Dermis microvascular lymphatic vessel endothelial cell (primary cell): ENCODE results near the gene HES2. TPM values are rescaled to one million over a fixed set of nuclear protein-coding genes. Genes with fewer than 3 reads are reported as not detected.
"Not testable (repeated sequence)": the region's sequence is repeated elsewhere in the genome, so short reads cannot be mapped to it uniquely, and the experiment has no call there.

Experiments
- DNase-seq, 2 donors: peaks; one replicate each; pipeline versions ENCODE4 v3.0.0 to v3.0.0-alpha.2; 2010; ENCODE audit warnings: low read depth in 2 of 2
- total RNA-seq: library from RNA; depleted of rRNA; stranded (reverse); fragments of >200 nt; gene quantifications from 2 replicates; pipeline ENCODE4 v1.2.1, GENCODE V29; 2014

HES2 gene
- total RNA-seq, 1 donor from 2014 or later = 17.6 TPM

DNA sequence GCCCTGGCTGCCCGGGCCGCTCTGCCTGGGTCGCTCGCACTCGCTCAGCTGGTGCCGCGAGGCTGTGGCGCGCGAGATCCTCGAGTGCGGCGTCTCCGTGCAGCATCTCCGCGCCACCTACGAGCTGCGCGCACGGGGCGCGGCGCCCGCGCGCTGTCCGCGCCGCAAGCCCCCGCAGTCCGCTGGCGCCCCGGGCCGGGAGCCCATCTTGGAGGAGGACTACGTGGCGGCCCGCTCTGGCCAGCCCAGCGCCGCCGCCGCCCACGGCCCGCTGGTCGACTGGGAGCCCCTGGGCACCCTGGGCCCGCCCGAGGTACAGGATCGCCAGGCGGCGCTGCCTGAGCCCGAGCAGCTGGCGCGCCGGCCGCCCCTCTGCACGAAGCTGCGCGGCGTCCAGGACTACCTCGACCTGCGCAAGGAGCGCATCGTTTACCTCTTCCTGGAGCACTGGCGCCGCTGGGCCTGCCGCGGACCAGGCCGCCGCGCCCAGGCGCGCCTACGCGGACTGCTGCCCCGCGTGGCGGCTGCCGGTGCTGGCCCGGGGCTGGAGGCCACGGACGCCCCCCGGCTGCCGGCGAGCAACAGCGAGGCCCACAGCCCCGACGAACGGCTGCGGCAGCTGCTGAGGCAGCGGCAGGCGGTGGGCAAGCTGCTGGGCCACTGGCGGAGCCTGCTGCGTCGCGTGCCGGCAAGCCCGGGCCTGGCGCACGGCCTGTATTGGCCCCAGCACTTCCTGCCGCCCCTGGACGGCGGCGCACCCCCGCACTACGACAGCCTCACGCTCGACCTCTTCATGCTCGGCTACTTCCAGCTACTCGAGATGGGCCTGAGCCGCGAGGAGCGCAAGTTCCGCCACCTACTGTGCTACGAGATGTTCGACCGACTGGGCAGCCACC lies 35.4 kb upstream of the HES2 start:
- DNase-seq = peak in 1 of 2 donors; percentile 36

DNA sequence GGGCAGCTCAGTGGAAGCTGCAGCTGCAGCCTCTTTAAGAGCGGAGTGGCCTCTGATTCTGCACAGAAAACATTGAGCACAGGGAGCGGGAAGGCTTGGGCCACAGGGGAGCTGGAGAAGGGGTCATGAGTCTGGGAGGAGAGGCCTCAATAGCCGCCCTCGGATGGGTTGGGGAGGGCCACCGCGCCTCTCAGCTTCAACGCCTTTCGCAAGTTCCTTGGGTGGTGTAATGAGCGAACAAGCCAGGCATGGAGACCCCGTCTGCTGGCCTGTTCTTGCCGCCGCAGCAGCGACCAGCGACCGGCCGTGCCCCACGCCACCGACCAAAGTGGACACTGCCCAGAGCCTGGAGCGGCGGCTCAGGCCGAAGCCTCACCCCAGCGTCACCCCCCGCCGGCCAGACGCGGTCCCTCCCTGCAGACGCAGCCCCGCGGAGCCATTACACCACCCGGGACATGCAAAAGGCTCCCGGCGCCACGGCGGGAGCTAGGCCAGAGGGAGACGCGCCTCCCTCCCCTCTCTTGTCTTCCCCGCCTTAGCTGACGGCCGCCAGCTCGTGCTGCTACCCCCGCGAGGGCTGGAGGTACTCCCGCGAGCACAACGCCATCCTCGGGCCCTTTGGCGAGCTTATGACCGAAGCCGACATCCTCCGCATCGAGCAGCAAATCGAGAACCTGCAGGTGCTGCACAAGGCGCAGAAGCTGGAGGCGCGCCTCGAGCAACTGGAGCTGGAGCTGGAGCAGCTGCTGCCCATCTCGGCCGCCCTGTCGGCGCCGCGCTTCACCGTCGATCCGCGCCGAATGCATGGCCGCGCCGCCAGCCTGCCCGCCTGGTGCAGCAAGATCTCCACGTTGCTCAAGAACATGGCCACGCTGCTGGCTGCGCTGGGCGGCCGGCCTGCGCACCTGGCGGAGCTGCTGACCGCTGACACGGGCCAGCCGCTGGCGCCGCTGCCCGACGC lies 34.5 kb upstream of the HES2 start:
- not testable (repeated sequence) for DNase-seq

DNA sequence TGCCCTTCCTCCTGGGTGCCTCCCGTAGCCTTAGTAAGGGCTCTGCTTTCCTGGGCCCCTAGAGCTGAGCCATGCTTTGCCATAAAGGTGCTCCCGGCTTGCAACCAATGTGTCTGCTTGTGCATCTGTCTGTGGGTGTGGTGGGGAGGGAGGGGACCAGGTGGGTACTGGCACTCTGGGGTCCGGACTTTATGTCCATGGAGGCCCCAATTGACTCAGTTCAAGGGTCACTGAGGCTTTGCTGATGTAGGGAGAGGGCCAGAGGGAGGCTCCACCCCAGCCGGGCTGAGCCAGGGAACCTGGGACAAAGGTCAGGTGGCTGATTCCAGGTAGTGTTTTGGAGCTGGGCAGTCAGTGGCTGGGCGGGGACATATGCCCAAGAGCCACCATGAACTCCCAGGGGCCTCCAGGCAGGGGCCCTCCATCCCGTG lies 31.2 kb upstream of the HES2 start:
- DNase-seq = no peak

DNA sequence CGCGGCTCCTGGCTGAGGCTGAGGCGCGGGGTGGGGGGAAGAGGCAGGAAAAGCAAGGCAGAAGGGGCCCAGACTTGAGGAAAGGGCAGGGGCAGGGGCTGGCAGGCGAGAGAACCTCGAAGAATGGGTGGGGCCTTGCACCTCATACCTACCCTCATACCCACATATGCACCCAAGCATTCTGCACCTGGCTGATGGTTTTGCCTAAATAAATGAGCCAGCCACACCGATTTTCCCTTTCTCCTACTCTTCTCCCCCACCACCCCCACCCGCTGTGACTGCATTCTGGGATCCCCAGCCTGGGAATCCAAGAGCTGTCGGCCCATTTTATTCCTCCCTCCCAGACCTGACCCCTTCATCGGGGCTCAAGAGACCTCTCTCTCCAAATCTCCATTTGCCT lies 30.8 kb upstream of the HES2 start:
- not testable (repeated sequence) for DNase-seq

DNA sequence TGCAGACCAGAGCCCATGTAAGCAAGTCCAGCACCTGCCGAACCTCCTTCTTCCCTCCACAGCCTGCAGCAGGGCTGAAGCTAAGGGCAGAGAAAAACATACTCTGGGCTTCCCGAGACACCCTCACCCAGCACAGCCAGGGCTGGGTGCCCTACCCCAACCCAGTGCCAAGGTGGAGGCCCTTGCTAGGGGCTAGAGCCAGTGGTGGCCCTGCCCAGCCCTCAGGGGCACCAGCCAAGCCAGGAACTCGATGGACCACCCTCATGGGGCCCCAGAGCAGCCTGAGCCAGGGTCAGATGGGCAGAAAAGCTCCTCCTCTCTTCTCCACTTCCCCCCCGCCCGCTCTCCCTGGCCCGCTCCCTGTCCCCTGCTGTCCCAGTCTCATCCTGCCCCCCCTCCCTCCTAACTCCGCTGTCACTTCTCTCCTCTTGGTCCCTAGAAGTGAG lies 30.3 kb upstream of the HES2 start:
- no peak for DNase-seq

DNA sequence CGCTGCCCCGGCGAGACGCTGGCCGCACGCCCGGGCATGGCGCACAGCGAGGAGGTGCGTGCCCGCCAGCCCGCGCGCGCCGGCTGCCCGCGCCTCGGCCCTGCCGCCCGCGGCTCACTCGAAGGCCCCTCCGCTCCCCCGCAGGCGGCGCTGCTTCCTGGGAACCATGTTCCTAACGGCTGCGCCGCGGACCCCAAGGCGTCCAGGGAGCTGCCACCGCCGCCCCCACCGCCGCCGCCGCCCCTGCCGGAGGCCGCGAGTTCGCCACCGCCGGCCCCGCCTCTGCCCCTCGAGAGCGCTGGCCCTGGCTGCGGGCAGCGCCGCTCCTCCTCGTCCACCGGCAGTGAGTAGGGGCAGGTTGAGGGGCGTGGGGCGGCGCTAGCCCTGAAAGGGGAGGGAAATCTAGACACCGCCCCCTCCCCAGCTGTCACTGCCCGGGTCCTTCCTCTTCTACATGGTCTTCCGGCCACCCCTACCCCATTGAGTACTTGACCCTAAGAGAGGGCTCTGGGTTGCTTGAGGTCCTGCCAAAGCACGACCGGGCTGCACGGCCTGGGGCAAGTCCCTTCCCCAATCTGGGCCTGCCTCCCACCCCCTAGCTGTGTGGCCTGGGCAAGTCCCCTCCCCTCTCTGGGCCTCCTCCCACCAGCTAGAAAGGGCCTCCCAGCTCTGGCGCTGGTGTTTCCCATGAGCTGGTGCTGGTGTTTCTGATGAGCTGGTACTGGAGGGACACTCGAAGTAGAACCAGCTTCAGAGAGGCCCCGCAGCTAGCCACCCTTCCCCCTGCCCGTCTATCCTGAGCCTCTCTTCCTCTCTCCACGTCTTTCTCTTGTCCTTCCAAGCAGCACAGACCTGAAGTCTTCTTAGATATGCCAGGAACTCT lies 29.3 kb upstream of the HES2 start:
- peak in 1 of 2 donors; percentile 28 for DNase-seq

DNA sequence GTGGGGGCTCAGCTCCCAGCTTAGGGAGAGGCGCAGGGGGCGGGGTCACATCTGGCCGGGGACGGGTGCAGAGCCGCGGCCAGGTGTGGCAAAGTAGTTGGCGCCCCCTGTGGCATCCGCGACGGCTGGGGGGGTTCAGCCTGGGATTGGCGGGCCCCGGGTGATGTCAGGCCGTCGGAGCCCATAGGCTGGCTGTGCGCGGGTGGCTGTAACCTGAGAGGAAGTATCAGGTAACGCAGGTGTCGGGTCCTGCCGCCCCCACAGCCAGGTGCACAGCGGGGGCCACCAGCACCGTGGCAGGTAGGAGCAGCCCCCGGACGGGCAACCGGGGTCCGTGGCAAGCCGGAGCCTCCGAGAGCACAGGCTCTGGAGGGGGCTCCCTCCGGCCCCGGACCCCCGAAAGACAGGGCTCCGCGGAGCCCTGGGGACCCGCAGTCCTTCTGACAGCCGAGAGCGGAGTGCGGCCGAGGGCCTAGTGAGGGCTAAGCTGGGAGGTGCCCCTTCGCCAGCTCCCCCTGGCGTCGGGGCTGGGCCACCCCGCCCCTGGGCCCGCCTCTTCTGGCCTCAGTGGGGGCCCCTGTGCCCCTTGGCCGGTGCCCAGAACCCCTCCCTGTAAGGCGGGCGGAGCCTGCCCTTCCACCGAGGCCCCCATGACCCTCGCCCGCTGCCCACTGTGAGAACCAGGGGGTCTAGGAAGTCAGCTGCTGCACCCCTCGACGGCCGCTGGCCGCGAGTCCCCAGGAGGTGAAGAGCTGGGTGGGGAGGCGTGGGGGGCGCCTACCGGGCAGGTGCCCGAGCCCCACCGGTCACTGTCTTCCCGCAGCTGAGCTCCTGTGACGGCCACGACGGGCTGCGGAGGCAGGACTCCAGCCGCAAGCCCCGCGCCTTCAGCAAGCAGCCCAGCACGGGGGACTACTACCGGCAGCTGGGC lies 28.4 kb upstream of the HES2 start:
- DNase-seq = no peak

DNA sequence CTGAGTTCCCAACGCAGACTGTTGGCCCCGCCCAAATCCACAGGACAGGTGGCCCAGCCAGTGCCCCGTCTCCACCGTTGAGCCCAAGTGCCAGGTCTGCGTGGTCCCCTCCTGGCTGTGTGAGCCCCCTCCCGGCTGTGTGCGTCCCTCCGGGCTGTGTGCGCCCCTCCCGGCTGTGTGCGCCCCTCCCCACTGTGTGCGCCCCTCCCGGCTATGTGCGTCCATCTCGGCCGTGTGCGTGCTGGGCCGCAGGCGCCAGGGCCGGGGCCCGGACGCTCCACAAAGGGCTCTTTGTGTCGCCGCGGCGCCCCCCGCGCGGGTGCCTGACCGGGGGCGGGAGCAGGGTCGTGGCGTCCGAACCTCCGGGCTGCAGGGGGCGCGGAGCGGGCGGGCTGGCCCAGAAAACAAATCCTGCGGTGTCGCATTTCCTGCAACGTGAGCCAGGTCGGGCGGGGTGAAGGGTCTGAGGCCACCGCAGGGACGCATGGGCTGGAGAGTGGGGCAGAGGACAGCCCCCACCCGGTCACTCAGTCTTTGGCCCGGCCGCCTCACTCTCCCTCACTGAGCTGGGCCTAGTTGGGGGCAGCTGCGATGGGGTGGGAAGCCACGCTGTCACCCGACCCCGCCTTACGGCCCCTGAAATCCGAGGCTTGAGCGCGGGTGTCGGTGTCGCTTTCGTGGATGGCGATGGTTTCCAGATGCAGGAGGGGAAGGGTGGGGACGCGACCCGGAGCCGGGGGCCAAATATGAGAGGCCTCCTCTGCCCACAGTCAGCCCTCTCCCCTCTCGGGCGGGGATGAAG lies 27.5 kb upstream of the HES2 start:
- DNase-seq = no peak

DNA sequence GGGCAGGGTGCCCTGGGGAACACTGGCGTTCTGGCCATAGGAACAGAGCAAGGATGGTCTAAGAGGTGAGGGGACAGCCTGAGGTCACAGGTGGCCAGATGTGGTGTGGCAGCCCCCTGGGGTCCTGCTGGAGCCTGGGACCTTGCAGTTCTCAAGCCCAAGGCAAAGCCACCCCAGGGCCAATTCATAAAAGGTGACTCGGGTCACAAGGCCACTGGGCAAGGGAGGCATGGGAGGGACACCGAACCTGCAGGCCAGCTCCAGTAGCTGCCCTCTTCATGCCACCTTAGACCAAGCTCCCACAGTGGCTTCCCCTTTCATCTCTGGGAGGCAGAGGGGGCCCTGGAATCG lies 26.9 kb upstream of the HES2 start:
- no peak for DNase-seq

DNA sequence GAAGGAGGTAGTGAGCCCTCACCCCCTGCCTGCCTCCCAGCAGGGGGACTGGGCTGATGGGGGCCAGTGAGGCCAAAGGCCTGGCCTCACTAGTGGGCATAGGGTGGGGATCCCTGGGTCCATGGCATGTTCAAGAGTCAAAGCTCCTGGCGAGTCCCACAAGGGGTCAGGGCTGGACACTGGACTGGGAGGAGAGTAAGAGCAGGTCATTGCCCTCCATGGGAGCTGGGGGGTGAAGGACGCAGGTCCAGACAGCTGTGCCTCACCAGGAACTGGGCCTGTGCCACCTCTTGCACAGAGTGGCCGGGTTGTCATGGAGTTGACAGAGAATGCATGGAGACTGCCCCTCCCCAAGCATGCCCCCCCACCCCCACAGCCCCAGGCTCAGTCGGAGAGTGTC lies 26.2 kb upstream of the HES2 start:
- not testable (repeated sequence) for DNase-seq

DNA sequence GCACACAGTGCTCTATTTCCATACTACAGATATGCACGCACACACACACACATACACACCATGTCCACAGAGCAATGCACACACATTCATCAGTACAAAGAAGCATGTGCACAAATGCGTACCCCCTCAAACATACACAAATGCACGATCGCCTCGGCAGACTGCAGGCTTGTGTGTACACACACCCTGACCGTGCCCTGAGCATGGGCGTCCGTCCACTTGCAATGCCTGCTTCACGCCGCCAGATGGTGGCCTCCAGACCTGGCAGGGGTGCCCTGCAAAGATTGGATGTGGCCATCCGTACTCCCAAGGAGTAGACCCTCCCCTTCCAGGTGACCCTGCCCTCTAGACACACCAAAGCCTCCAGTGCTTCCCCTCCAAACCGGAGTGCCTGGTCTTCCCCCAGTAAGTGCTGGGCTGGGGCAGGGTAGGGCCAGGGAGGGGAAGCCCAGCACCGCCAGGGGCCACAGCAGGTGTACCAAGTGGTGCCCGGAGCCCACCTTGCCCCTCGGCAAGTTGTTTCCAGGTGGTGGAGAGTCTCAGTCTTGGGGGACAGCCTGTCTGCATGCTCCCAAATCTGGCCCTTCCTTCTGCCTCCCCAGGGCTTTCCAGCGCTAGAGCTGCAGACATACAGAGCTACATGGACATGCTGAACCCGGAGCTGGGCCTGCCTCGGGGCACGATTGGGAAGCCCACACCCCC lies 25.5 kb upstream of the HES2 start:
- peak in 1 of 2 donors; percentile 50 for DNase-seq

DNA sequence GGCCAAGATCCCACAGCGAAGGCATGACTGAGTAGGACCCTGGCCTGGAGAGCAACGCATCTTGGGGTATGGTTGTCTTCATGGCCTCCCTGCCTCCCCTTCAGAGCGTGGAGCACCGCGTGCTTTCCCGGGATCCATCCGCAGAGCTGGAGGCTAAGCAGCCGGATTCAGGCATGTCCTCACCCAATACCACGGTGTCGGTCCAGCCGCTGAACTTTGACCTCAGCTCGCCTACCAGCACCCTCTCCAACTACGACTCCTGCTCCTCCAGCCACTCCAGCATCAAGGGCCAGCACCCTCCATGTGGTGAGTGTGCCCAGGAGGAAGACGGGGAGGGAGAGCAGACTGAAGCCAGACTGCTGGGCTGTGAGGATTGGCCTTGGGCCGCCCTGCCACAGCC lies 24.7 kb upstream of the HES2 start:
- DNase-seq = no peak

DNA sequence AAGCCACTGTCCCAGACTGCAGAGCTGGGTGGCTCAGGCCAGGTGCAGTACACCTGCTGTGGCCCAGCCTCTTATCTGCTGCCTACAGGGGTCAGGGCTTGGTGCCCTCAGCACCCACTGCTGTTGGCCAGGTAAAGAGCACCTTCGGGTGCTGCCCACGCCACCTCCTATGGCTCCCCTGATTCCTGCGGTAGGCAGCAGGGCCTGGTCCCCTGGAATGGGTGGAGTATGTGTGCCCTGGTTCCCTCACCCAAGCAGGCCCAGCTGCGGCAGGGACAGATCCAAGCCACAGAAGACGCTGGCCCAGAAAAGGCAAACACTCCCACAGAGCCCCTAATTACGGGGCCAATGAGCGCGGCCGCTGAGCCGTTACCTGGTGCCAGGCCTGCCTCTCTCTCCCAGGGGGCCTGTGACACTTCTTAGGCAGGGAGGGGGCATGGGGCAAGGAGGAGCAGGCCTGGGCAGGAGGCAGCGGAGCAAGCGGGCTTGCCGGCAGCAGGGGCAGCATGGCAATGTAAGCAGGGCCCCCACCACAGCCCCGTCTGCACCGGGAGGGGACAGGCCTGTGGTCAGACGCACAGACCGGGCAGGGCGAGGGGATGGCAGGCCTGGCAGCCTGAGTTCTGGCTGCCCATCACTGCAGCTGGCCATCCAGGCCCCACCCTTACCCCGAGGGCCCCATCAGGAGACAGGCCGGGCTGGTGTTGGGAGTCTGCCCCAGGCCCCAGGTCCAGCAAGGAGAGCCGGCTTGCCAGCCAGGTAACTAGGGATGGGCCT lies 23.8 kb upstream of the HES2 start:
- no peak for DNase-seq

DNA sequence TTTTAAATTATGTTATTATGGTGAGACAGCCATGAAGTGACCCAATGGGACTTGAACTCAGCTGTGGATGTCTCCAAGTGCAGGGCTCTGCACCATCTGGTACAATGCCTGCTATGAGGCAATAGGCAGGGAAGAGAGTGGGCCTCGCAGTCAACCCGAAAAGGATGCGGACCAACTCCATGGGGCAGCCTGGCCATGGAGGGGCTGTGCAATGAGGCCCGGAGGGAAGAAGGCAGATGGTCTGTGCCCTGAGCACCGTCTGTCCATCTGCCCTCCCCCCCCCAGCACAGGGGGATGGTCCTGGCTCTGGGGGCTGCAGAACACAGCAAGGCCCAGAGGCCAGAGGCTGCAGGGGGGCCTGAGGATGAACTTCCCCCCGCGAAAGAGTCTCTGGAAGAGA lies 21.9 kb upstream of the HES2 start:
- no peak for DNase-seq

DNA sequence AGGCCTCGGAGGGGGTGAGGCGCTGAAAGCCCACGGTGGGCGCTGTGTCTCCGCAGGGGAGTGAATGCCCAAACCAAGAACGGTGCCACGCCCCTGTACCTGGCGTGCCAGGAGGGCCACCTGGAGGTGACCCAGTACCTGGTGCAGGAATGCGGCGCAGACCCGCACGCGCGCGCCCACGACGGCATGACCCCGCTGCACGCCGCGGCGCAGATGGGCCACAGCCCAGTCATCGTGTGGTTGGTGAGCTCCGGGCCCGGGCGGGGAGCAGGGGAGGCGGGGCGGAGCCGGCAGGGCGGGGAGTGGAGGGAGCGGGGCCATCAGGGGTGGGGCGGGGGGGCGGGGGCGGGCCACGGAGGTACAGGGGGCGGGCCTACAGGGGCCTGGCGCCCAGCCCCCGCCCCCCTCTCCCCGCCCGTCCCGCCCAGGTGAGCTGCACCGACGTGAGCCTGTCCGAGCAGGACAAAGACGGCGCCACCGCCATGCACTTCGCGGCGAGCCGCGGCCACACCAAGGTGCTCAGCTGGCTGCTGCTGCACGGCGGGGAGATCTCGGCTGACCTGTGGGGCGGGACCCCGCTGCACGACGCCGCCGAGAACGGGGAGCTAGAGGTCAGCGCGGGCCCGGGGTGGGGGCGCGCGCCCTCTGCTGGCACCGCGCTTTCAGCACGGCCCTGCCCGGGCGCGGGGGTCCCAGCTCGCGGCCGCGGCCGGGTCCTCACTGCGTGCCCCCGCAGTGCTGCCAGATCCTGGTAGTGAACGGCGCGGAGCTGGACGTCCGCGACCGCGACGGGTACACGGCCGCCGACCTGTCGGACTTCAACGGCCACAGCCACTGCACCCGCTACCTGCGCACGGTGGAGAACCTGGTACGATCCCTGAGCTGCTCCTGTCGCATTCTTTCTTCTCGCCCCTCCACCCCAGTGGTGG lies 20.7 kb upstream of the HES2 start:
- peak in 1 of 2 donors; percentile 44 for DNase-seq

DNA sequence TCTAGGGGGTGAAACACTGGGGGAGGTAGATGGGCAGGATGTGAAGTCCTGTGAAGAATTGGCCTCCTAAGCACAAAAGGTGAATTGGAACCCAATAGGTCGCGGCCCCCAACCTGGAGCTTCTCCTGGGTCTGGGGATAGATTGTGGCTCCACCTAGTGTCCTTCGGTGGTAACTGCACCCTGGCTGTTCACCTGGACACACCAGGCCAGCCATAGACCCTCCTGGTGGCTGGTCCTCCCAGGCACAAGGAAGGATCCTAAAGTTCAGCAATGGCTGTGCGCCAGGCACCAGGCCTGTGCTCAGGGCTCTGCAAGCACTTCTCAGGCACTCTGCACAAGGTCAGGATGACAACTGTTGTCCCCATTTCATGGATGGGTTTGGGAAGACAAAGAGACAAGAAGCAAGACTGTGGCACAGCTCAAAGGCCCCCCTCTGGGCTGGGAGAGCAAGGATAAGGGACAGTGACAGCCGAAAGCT lies 18.4 kb upstream of the HES2 start:
- peak; percentile 43 to 67 for DNase-seq
